H1 (cell line): ENCODE measurements around the gene VENTX. TPM values are rescaled to one million over a fixed set of nuclear protein-coding genes. Genes with fewer than 3 reads are reported as not detected.

ENCODE experiments used
- CTCF ChIA-PET: fragments of 300-600 bp; sonication (Branson Sonifier 250); formaldehyde crosslinking; loops from one replicate; lab custom pipeline; 2021; ENCODE audit not compliant: partially characterized antibody; lab: Charles Lee
- POLR2A ChIA-PET: fragments of 300-600 bp; sonication (Branson Sonifier 250); formaldehyde crosslinking; loops from one replicate; lab custom pipeline; 2021; ENCODE audit warnings: inconsistent platforms; ENCODE audit not compliant: partially characterized antibody; lab: Charles Lee
- DNase-seq, 2 experiments: peaks; one replicate each; pipeline versions ENCODE4 v3.0.0 to v3.0.0-alpha.2; 2010 to 2022; ENCODE audit warnings: low spot score in 2 of 2, low read depth in 1 of 2, mixed read lengths in 1 of 2
- FAIRE-seq: peaks from 2 replicates; lab custom pipeline; 2011; peaks lifted over from hg19 to GRCh38; lab: Jason Lieb, UNC
- H2AFZ ChIP-seq: 2 replicates; pipeline ENCODE4 v1.8.1; 2012; ENCODE audit warnings: low read length, inconsistent platforms
- H2AK5ac ChIP-seq: 2 replicates; pipeline ENCODE4 v1.6.1; 2013; ENCODE audit warnings: low read depth, low read length
- H2BK120ac ChIP-seq: replicated peaks from 2 replicates; pipeline ENCODE3; 2013; ENCODE audit warnings: low read depth, low read length, inconsistent platforms
- H2BK12ac ChIP-seq: 2 replicates; pipeline ENCODE4 v1.6.1; 2013; ENCODE audit warnings: low read depth, low read length
- H2BK15ac ChIP-seq: 2 replicates; pipeline ENCODE4 v1.6.1; 2013; ENCODE audit warnings: low read length
- H2BK20ac ChIP-seq: 2 replicates; pipeline ENCODE4 v1.6.1; 2013; ENCODE audit warnings: low read length
- H2BK5ac ChIP-seq: 2 replicates; pipeline ENCODE4 v1.6.1; 2013; ENCODE audit warnings: low read depth, low read length
- H3K14ac ChIP-seq: 2 replicates; pipeline ENCODE4 v1.6.1; 2013; ENCODE audit warnings: inconsistent platforms; ENCODE audit not compliant: insufficient read length
- H3K18ac ChIP-seq: 2 replicates; pipeline ENCODE4 v1.6.1; 2013; ENCODE audit warnings: low read length; ENCODE audit errors: extremely low read depth
- H3K23ac ChIP-seq: 2 replicates; pipeline ENCODE4 v1.6.1; 2013; ENCODE audit warnings: inconsistent platforms; ENCODE audit not compliant: insufficient read length
- H3K23me2 ChIP-seq: 2 replicates; pipeline ENCODE4 v1.6.1; 2013; ENCODE audit warnings: low read depth, low read length
- H3K27ac ChIP-seq: 2 replicates; pipeline ENCODE4 v1.6.1; 2011; ENCODE audit warnings: low read depth, low read length, inconsistent platforms
- H3K27me3 ChIP-seq, 4 experiments: replicated peaks in 1 of 4; 1 replicate in 1 of 4; 2 replicates in 3 of 4; pipeline versions ENCODE4 v1.6.1 to v1.8.1; 2011 to 2013; ENCODE audit warnings: low read length in 3 of 4, mild to moderate bottlenecking in 3 of 4, inconsistent platforms in 2 of 4, mixed read lengths in 2 of 4, moderate library complexity in 1 of 4; ENCODE audit not compliant: control insufficient read depth in 3 of 4, insufficient read depth in 3 of 4; ENCODE audit errors: extremely low read depth in 1 of 4
- H3K36me3 ChIP-seq, 4 experiments: 2 replicates each; pipeline versions ENCODE4 v1.6.1 to v1.8.1; 2011 to 2013; ENCODE audit warnings: mild to moderate bottlenecking in 4 of 4, low read length in 3 of 4, moderate library complexity in 2 of 4, control low read depth in 1 of 4, inconsistent platforms in 1 of 4; ENCODE audit not compliant: insufficient read depth in 4 of 4, control insufficient read depth in 2 of 4
- H3K4ac ChIP-seq: replicated peaks from 2 replicates; pipeline ENCODE3; 2013; ENCODE audit warnings: low read length, low read depth, mixed read lengths, inconsistent platforms; ENCODE audit not compliant: insufficient read length
- H3K4me1 ChIP-seq, 4 experiments: replicated peaks in 1 of 4; 1 replicate in 1 of 4; 2 replicates in 3 of 4; pipeline versions ENCODE4 v1.6.1 to v1.8.1; 2011 to 2013; ENCODE audit warnings: low read length in 3 of 4, inconsistent platforms in 2 of 4, mixed read lengths in 1 of 4; ENCODE audit not compliant: insufficient read depth in 4 of 4, control insufficient read depth in 3 of 4
- H3K4me2 ChIP-seq, 2 experiments: 2 replicates each; pipeline versions ENCODE4 v1.6.1 to v1.8.1; 2011 to 2013; ENCODE audit warnings: low read depth in 2 of 2, low read length in 2 of 2, control low read depth in 1 of 2, inconsistent platforms in 1 of 2, mild to moderate bottlenecking in 1 of 2; ENCODE audit not compliant: insufficient read depth in 1 of 2
- H3K4me3 ChIP-seq, 4 experiments: fragments of 200-600, 300-600 bp in 1 of 4; sonication (generic), shearing (Covaris generic), sonication (Bioruptor Twin) in 1 of 4; 2 replicates each; pipeline versions ENCODE4 v1.5.1 to v1.8.1; 2011 to 2016; ENCODE audit warnings: low read length in 4 of 4, low read depth in 3 of 4, control low read depth in 2 of 4, inconsistent platforms in 2 of 4, mild to moderate bottlenecking in 2 of 4, mixed read lengths in 1 of 4, moderate library complexity in 1 of 4; ENCODE audit not compliant: insufficient read depth in 2 of 4; ENCODE audit errors: extremely low read depth in 1 of 4
- H3K56ac ChIP-seq: replicated peaks from 2 replicates; pipeline ENCODE3; 2013; ENCODE audit warnings: low read depth, mild to moderate bottlenecking, mixed read lengths, low read length, inconsistent platforms; ENCODE audit not compliant: insufficient read length
- H3K79me1 ChIP-seq: 2 replicates; pipeline ENCODE4 v1.6.1; 2013; ENCODE audit warnings: low read depth, low read length, control low read depth
- H3K79me2 ChIP-seq, 2 experiments: 2 replicates each; pipeline versions ENCODE4 v1.6.1 to v1.8.1; 2012 to 2013; ENCODE audit warnings: low read length in 2 of 2, mild to moderate bottlenecking in 2 of 2, inconsistent platforms in 1 of 2; ENCODE audit not compliant: insufficient read depth in 2 of 2, control insufficient read depth in 1 of 2
- H3K9ac ChIP-seq, 4 experiments: replicated peaks in 1 of 4; 1 replicate in 1 of 4; 2 replicates in 3 of 4; pipeline versions ENCODE4 v1.6.1 to v1.8.1; 2011 to 2013; ENCODE audit warnings: low read depth in 3 of 4, low read length in 3 of 4, control low read depth in 2 of 4, mild to moderate bottlenecking in 2 of 4, moderate library complexity in 2 of 4, inconsistent platforms in 1 of 4; ENCODE audit errors: extremely low read depth in 1 of 4
- H3K9me3 ChIP-seq, 2 experiments: 2 replicates each; pipeline versions ENCODE4 v1.6.1 to v1.8.1; 2012 to 2013; ENCODE audit warnings: mild to moderate bottlenecking in 2 of 2, moderate library complexity in 2 of 2, control low read depth in 1 of 2, inconsistent platforms in 1 of 2, low read depth in 1 of 2, low read length in 1 of 2, mixed read lengths in 1 of 2; ENCODE audit not compliant: insufficient read depth in 2 of 2
- H4K20me1 ChIP-seq, 2 experiments: replicated peaks in 1 of 2; 2 replicates each; pipeline versions ENCODE3 to v1.8.1; 2011 to 2013; ENCODE audit warnings: inconsistent platforms in 2 of 2, low read length in 2 of 2, mild to moderate bottlenecking in 1 of 2; ENCODE audit not compliant: insufficient read depth in 2 of 2, control insufficient read depth in 1 of 2
- H4K5ac ChIP-seq: 2 replicates; pipeline ENCODE4 v1.6.1; 2013; ENCODE audit warnings: low read length, low read depth, mixed read lengths, inconsistent platforms; ENCODE audit not compliant: insufficient read length
- H4K8ac ChIP-seq: 2 replicates; pipeline ENCODE4 v1.8.0; 2013; ENCODE audit warnings: mild to moderate bottlenecking, moderate library complexity, low read length, inconsistent platforms; ENCODE audit not compliant: insufficient read depth; ENCODE audit errors: extremely low read depth
- H4K91ac ChIP-seq: replicated peaks from 2 replicates; pipeline ENCODE3; 2013; ENCODE audit warnings: low read length, mixed read lengths, inconsistent platforms; ENCODE audit not compliant: insufficient read length
- BACH1 ChIP-seq: IDR thresholded peaks from 2 replicates; pipeline ENCODE4 v1.6.1; 2012; ENCODE audit warnings: low read length, improper control_type of control experiment
- CBX5 ChIP-seq: fragments of 300-800, 300-1000 bp; sonication (generic); IDR thresholded peaks from 2 replicates; pipeline ENCODE4 v1.7.1; 2016; ENCODE audit warnings: antibody characterized with exemption, low read length, low read depth
- JUN ChIP-seq: IDR thresholded peaks from 2 replicates; pipeline ENCODE4 v1.6.1; 2011; ENCODE audit warnings: low read depth, mild to moderate bottlenecking, improper control_type of control experiment, low read length
- PHF8 ChIP-seq: fragments of 200-600 bp; sonication (generic); conservative IDR thresholded peaks from 2 replicates; pipeline ENCODE4 v1.7.1; 2012; ENCODE audit warnings: low read depth, mild to moderate bottlenecking, inconsistent platforms, low read length, moderate library complexity
- POLR2AphosphoS5 ChIP-seq: IDR thresholded peaks from 2 replicates; pipeline ENCODE4 v1.6.1; 2011; ENCODE audit warnings: low read depth, low read length
- RNF2 ChIP-seq: fragments of 200-900, 300-1000 bp; sonication (generic); IDR thresholded peaks from 2 replicates; pipeline ENCODE4 v1.7.1; 2016; ENCODE audit warnings: borderline replicate concordance, low read depth, mild to moderate bottlenecking, antibody characterized with exemption, low read length; ENCODE audit not compliant: poor library complexity, severe bottlenecking; ENCODE audit errors: missing control alignments
- SAP30 ChIP-seq: fragments of 300-600 bp; sonication (generic); IDR thresholded peaks from 2 replicates; pipeline ENCODE4 v1.7.1; 2012; ENCODE audit warnings: low read length, moderate library complexity, mild to moderate bottlenecking, inconsistent platforms; ENCODE audit not compliant: insufficient read depth, insufficient replicate concordance
- SIRT6 ChIP-seq: IDR thresholded peaks from one replicate; pipeline ENCODE4 v1.7.1; 2012; ENCODE audit warnings: low read length, inconsistent platforms
- SRF ChIP-seq: IDR thresholded peaks from 2 replicates; pipeline ENCODE4 v1.6.1; 2011; ENCODE audit warnings: mild to moderate bottlenecking, low read depth, low read length, moderate library complexity
- TAF7 ChIP-seq: optimal IDR thresholded peaks from 2 replicates; pipeline ENCODE3; 2011; ENCODE audit warnings: low read depth, mild to moderate bottlenecking, inconsistent platforms, low read length, moderate library complexity, borderline replicate concordance
- USF2 ChIP-seq: IDR thresholded peaks from 2 replicates; pipeline ENCODE4 v1.6.1; 2011; ENCODE audit warnings: low read length, improper control_type of control experiment
- ZNF274 ChIP-seq: IDR thresholded peaks from 2 replicates; pipeline ENCODE4 v1.7.0; 2012; ENCODE audit warnings: low read length, borderline replicate concordance; ENCODE audit errors: extremely low read depth
- WGBS, 2 experiments: shearing (Covaris generic) in 1 of 2; methylation state at CpG; one replicate each; pipeline versions ENCODE4 v1.1.6 to v1.1.7; 2013 to 2015; ENCODE audit warnings: low lambda C conversion rate in 2 of 2, mixed read lengths in 2 of 2, inconsistent platforms in 1 of 2, low coverage in 1 of 2, missing lambda C conversion rate in 1 of 2; ENCODE audit not compliant: insufficient replicate concordance in 2 of 2, insufficient coverage in 1 of 2, insufficient read length in 1 of 2; ENCODE audit errors: extremely low coverage in 1 of 2, missing lambda C conversion rate in 1 of 2; 5-methylcytosine and 5-hydroxymethylcytosine counted together
- polyA plus RNA-seq, 7 experiments: library from polyadenylated mRNA; depleted of rRNA in 3 of 7; stranded (reverse) in 5 of 7; unstranded in 2 of 7; fragments of >200 nt in 5 of 7; fragments of 200-250 nt in 2 of 7; gene quantifications; 1 replicate in 5 of 7; 2 replicates in 1 of 7; 4 replicates in 1 of 7; pipeline versions ENCODE4 v1.2.1 to v1.2.3, GENCODE V29; 2011 to 2013; ENCODE audit warnings: missing spikeins in 2 of 7, mixed read lengths in 2 of 7
- total RNA-seq: library from RNA; stranded (reverse); fragmentation: NEBNext Ultra II Directional; extraction: Animal tissue kit (Norgen Biotek cat#: 25700); gene quantifications from 2 replicates; pipeline ENCODE4 v1.2.1, GENCODE V29; 2021

Gene VENTX
- total and polyA plus RNA-seq, 2 of the 8 experiments (the other 6 are each of a cell fraction or from before 2014, with no cell fraction given) = 5.6 TPM

- peaks cover 0 to 5% (median 0%) of the 10 kb centered on the region in 4 experiments; a peak in 4 of 8 replicates for H3K36me3 ChIP-seq
- no peaks in the 10 kb centered on the region for H3K79me2 ChIP-seq
- H2BK15ac ChIP-seq = no peak overlapping the region
- no peak overlapping the region for H2AK5ac ChIP-seq
- H3K27ac ChIP-seq = no peak overlapping the region
- H2BK12ac ChIP-seq = 0 out of 2 replicates have a peak overlapping the region, but pooled peaks have one; percentile 3
- peak; percentile 19 for FAIRE-seq
- no peaks in the 10 kb centered on the region for H3K9me3 ChIP-seq
- no peak overlapping the region for H3K14ac ChIP-seq
- H2BK120ac ChIP-seq = no peak overlapping the region
- ChIA-PET CTCF (interaction anchor here (1.8 kb wide), 1 partner anchor 69 kb away, joined by 7 read pairs; no protein-coding TSS in a partner anchor), POLR2A (interaction anchor here (1.0 to 1.7 kb wide), 6 partner anchors 9 to 26 kb away, joined by 3 to 6 read pairs (median 4); no protein-coding TSS in a partner anchor)
- H4K5ac ChIP-seq = no peak overlapping the region
- H4K8ac ChIP-seq = no peak overlapping the region
- H3K23ac ChIP-seq = no peak overlapping the region
- H3K9ac ChIP-seq = no peak overlapping the region; a peak in 1 of 7 replicates
- H3K4me2 ChIP-seq = peak overlapping the region; percentile 91 to 92
- WGBS, 2 experiments = 12% methylated on average over 8 of the region's 15 CpGs; no CpG with 5 or more reads in 1 of the 2 experiments
- no peak overlapping the region for H3K4ac ChIP-seq
- no peak overlapping the region for H2BK5ac ChIP-seq
- H4K91ac ChIP-seq = no peak overlapping the region
- no peak overlapping the region for H2AFZ ChIP-seq
- H3K4me3 ChIP-seq = peak overlapping the region; percentile 22 to 62 (median 37); a peak in 7 of 8 replicates
- 0 out of 2 replicates have a peak, but pooled peaks cover 2% of the 10 kb centered on the region for H3K79me1 ChIP-seq
- DNase-seq = no peak
- H3K27me3 ChIP-seq = peaks cover 23 to 46% (median 43%) of the 10 kb centered on the region in 4 experiments
- peaks cover 0 to 4% of the 10 kb centered on the region in 2 experiments for H4K20me1 ChIP-seq
- peaks cover 3 to 23% (median 13%) of the 10 kb centered on the region in 4 experiments for H3K4me1 ChIP-seq
- no peak overlapping the region for H2BK20ac ChIP-seq
- H3K18ac ChIP-seq = peak overlapping the region; percentile 60; the same call in 1 of the 2 replicates
- no peak overlapping the region for H3K56ac ChIP-seq
- H3K23me2 ChIP-seq = peaks cover 12% of the 10 kb centered on the region; the same call in 1 of the 2 replicates
- TF ChIP-seq SAP30 (no peak), SRF (no peak), ZNF274 (no peak), POLR2AphosphoS5 (no peak), TAF7 (no peak), USF2 (no peak), SIRT6 (no peak), BACH1 (no peak), JUN (no peak), PHF8 (no peak; the same call in 1 of the 2 replicates), RNF2 (no peak), CBX5 (no peak)
Measured at GRCh38 chr10:133238466-133238804, 780 bp downstream of the VENTX start.
